GM18873 (cell line): ENCODE data around the gene OLR1.
"Not testable (repeated sequence)": the region's sequence is repeated elsewhere in the genome, so short reads cannot be mapped to it uniquely, and the experiment has no call there.

Experiments
- ATAC-seq: cut with Tn5 transposase; IDR thresholded peaks from one replicate; pipeline ENCODE4 v1.9.1; 2021; ENCODE audit warnings: mild to moderate bottlenecking, moderate library complexity, moderate number of reproducible peaks; ENCODE audit not compliant: unreplicated experiment, low FRiP score

Gene OLR1

DNA sequence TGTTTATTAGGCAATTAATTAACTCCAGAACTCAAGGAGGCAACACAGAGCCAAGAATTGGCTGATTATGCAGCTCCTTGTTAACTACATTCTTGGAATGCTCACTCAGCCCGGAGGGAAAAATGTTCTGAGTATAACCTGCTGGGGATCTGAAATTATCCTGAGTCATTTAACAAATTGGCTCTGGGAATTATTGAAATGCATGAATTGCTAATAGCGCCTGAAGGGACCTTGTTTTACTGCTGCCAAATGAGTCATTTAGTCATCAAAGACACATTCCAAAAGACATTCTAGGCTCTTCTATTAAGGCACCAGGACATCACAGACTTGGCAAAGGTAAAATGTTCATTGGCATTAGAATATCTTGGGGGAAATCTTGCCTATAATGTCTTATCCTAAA lies 19.9 kb upstream of the OLR1 start:
- no peak for ATAC-seq

GRCh38 chr12:10190558-10191388 lies 18.8 kb upstream of the OLR1 start:
- ATAC-seq, result no peak

GRCh38 chr12:10189653-10190052 lies 17.7 kb upstream of the OLR1 start:
- no peak for ATAC-seq

- not testable (repeated sequence) for ATAC-seq
Measured at GRCh38 chr12:10186958-10187357, 15.0 kb upstream of the OLR1 start.

GRCh38 chr12:10186299-10186698 lies 14.4 kb upstream of the OLR1 start:
- ATAC-seq, result no peak

DNA sequence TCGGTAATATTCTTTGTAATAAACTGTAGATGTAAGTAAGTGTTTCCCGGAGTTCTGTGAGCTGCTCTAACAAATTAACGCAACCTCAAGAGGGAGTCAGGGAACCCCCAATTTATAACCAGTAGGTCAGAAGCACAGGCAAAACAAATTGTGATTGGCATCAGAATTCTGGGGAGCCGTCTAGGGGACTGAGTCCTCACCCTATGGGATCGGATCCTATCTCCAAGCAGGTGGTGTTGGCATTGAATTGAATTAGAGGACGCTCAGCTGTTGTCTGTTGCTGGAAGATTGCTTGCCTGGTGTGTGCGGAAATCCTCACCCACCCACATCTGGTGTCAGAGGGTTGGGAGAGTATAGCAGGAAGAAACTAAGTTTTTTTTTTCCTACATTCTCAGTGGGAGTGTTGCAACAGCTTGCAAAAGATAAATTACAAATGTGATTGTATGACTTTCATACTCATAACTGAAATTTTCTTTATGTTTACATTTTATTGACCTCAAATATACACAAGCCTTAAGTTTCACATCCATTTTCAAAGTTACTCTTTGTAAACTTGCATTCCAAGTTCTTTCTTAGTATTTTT lies 12.4 kb upstream of the OLR1 start:
- no peak for ATAC-seq

DNA sequence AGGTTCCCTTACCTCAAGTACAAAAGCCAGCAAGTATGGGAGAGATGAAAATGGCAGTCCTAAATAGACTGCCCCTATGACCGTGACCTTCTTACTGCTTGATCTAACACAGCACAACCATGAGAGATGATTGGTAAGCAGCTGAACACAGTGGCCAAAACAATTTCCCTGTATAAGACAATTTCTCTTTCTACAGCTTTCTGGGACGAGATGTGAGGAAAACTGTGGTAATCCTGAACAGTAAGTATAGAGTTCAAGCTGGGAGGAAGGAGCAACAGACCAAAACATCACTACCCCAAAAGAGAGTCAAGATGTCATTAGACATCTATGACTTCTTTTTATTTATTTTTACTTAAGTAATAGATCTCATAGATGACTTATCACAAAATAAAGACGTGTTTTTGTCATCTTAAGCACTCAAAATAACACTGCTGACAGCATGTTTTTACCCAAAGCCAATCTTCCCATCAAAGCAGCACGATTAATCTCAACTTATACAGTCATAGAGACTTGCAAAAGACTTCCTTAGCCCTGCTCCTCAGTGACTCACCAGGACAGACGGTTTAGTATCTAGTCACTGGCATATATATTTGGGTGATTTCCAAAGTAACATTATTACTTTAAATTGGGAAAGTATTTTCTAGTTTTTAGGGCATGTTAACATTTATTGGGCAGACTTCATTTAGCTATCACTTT lies 10.6 kb upstream of the OLR1 start:
- no peak for ATAC-seq

DNA sequence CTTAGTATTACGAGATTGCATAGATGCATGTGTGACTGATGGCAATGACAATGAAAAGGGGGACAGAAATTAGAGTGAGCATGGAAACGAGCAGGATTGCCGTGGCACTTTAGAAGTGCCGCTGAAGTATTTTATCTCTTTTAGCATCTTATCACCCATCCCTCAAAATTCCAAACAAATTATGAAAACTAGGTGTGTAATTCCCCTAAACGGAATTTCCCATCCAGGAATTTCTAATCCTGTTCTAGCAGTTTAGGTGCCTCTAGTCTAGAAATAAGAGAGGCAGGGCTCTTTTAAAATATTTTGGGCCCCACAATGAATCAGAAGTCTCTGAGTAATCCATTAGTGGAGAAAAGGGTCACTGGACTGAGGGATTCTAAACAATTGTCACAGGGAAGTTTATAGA lies 7.8 kb upstream of the OLR1 start:
- ATAC-seq, result no peak

DNA sequence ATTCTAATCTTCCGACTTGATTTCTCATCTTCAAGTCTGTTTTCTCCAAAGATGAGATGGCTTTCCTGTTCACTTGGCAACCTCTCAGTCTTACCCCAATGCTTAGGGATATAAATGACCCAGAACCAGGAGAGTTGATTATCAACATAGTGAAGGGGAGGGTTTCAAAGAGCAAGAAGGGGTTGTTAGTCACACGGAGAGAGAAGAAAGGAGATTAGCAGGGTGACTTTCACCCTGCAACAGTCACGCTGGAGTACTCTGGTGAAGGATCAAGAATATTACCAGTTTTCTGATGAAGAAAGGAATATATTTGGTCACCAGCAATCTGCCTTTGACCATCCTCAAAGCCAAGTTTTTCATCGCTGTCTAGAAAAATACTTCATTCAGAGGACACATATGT lies 6.9 kb upstream of the OLR1 start, which contains the start of gene TMEM52B:
TSS of gene TMEM52B (plus strand) at position 212 of the 400 bp plus-strand sequence. CDS start 543 bp downstream, outside the sequence.
- no peak for ATAC-seq

GRCh38 chr12:10175846-10176636 lies 4.1 kb upstream of the OLR1 start:
- ATAC-seq, result no peak

GRCh38 chr12:10174986-10175614 lies 3.2 kb upstream of the OLR1 start:
- ATAC-seq, result no peak

- no peak for ATAC-seq
Measured at GRCh38 chr12:10170216-10170615, 1.7 kb downstream of the OLR1 start.

GRCh38 chr12:10169104-10169503 lies 2.8 kb downstream of the OLR1 start:
- ATAC-seq, result no peak

DNA sequence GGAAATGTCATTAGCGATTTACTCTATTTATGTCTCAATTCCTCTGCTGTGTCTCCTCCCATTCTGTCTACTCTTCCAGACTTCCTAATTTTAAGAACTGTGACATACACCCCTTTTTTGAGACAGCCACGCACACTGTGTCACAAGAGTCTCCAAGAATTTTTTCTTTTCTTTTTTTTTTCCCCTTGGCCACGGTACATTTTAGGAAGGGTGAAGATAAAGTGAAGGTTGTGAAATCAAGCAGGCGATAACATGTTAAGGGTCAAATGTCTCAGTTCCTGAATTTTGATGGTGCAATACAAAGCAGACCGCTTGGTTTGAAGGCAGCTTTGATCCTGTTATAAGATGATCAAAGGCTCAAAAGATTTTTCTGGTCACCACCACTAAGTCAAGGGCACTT lies 4.3 kb downstream of the OLR1 start:
- ATAC-seq, result no peak

GRCh38 chr12:10165421-10165820 lies 6.5 kb downstream of the OLR1 start:
- ATAC-seq, result no peak

DNA sequence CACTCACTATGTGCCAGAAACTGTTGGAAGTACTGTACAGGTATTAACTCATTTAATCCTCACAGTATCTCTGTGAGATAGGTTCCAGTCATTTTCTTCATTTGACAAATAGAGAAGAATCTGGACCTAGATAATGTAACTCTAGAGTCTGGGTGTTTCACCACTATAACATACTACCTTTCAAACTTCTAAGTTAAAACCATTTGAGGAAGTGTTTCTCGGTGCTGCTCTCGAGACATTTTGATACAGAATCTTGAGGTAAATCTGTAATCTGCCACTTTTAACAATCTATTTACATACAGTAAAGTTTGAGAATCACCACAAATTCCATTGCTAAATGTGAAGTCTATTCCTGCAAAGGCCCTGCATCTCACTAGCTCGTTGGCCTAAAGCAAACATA lies 8.8 kb downstream of the OLR1 start:
- no peak for ATAC-seq

- no peak for ATAC-seq
Measured at GRCh38 chr12:10160617-10161385, 11.1 kb downstream of the OLR1 start.

DNA sequence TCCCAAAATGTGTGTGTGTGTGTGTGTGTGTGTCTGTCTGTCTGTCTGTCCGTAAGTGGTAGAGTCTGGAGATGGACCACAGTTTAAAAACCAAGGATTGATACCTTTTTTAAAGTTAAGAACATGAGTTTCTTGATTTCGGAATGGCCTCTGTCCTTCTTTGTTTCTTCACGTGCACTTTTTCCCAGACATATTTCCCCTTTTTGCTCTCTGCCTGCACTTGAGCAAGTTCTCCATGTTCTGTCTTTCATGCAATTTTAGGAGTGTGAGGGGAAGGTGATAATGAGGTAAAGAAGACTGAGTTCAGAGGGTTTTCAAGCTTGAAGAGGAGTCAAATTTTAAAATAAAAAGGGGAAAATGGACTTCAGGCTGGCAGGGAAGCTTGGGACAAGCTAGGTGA lies 12.7 kb downstream of the OLR1 start:
- ATAC-seq, result no peak

DNA sequence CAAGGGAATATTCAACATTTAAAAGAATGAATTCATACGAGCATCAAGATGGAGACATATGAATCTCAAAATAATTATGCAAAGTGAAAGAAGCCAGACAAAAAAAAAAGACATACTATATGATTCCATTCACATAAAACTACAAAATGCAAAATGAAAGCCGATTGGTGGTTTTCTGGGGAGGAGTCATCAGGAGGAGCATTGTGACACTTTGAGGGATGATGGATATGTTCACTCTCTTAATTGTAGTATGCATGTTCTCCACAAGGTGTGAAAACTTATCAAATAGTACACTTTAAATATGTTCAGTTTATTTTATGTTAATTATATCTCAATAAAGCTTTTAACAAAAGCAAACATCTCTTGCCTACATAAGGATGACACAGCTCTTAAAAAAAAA lies 13.5 kb downstream of the OLR1 start:
- ATAC-seq, result no peak

- ATAC-seq, result no peak
Measured at GRCh38 chr12:10155966-10156365, 16.0 kb downstream of the OLR1 start.
